CD4-positive, alpha-beta T cell treated with Interleukin-15 for 1 hour (primary cell): ENCODE data around the gene PTPRE.
A peak's percentile ranks its signal among the peaks of the same experiment; 100 is the strongest.

Experiments
- DNase-seq: peaks from one replicate; pipeline ENCODE4 v3.0.0-alpha.2; 2020

PTPRE gene

GRCh38 chr10:128064108-128064969 lies 157.4 kb downstream of the PTPRE start:
- DNase-seq: peak; percentile 85

DNA sequence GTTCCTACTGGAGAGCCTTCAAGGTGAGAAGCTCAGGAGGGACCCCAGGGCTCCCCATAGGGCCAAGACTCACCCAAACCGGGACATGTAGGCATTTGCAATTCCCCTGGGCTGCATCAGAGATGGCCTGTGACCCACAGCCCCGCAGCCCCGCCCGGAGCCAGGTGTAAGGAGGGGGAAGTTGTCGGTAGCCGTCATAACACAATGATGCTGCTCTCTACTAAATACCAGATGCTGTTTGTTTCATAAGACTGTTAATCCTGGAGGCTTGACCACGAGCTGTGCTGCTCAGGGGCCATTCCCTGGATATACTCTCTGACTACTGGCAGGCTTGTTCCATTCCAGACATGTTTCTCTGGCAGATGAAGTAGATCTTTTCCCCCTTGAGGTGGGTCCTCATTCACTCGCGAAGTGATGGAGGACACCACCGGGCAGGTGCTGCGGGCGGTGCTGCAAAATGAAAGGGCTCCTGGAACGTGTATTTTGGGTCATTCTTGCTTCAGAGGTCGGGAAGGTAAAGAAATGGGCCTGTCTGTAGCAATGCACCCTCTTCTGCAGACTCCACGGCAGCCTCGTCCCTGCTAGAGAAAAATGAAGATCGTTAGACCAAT lies 158.2 kb downstream of the PTPRE start:
- DNase-seq: no peak

GRCh38 chr10:128065881-128066534 lies 159.1 kb downstream of the PTPRE start:
- DNase-seq: peak; percentile 6

GRCh38 chr10:128066870-128067382 lies 160.0 kb downstream of the PTPRE start:
- peak; percentile 16 for DNase-seq

- peak; percentile 16 for DNase-seq
These were observed 160.9 kb downstream of the PTPRE start for GRCh38 chr10:128067691-128068397.

GRCh38 chr10:128068398-128069285 lies 161.7 kb downstream of the PTPRE start:
- peak; percentile 17 for DNase-seq

- DNase-seq: peak; percentile 82
These were observed 162.6 kb downstream of the PTPRE start for GRCh38 chr10:128069351-128070051.

- no peak for DNase-seq
These were observed 163.3 kb downstream of the PTPRE start for GRCh38 chr10:128070161-128070560.

DNA sequence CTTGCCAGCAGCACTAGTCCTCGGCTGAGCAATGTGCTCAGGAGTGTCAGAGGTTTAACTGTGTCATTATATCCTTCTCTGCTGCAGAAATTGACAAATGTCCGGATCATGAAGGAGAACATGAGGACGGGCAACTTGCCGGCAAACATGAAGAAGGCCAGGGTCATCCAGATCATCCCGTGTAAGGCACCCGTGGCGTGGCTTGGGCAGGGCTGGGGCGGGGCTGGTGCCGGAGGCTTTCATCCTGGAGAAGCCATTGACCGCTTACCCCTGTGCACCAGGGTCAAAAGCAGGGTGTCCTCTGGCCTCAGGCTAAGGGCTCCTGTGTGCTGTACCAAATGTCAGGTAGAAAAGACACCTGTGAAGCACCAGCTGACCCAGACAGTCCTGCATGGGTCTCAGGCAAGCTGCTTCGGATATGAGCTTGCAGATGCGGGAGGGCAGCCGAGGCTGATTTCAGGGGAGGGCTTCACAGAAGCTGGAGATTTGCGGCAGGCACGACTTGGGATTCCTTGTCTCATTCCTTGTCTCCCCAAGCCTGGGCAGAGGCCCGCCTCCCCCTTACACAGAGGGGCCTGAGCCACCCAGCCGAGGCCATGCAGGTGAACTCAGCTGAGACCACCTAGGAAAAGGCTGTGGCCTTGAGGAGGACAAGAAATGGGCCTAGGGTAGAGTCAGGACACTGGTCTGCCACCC lies 164.0 kb downstream of the PTPRE start:
- no peak for DNase-seq

DNA sequence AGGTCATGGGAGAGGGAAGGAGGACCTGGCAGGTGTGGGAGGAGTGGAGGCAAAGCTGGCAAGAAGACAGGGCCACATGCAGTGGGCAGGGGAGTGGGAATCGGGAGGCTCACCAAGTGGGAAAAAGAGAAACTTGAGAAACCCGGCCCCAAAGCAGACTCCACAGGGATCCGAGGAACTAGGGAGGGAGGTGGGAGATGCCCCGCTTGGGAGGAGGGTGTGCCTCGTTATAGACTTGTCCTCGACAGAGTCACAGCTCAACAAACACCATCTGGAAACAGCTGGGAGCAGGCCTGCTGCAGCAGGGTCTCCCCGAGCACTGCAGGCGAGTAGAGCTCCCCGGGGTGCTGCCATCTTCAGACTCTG lies 164.5 kb downstream of the PTPRE start:
- DNase-seq: no peak

GRCh38 chr10:128072046-128072445 lies 165.1 kb downstream of the PTPRE start:
- no peak for DNase-seq

GRCh38 chr10:128072941-128073645 lies 166.2 kb downstream of the PTPRE start:
- no peak for DNase-seq

DNA sequence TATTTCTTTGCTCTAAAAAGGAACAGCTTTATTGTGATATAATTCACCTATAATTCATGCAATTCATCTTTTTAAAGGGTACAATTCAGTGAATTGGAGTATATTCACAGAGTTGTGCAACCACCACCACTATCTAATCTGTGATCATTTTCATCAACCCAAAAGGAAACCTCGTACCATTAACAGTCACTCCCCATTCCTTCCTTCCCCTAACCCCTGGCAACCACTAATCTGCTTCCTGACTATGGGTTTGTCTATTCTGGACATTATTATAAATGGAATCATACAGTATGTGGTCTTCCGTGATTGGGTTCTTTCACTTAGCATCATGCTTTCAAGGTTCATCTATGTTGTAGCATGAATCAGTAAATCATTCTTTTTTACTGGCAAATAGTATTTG lies 167.0 kb downstream of the PTPRE start:
- no peak for DNase-seq

DNA sequence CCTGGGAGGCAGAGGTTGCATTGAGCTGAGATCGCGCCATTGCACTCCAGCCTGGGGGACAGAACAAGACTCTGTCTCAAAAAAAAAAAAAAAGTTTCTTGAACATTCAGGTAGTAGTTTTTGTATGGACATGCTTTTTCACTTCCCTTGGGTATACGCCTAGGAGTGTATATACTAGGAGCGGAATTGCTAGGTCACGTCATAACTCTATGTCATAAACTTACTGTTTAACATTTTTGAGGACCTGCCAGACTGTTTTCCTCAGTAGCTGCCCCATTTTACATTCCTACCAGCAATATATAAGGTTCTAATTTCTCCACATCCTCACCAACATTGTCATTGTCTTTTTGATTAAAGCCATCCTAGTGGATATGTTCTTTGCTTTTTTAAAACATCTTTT lies 167.7 kb downstream of the PTPRE start:
- no peak for DNase-seq

- no peak for DNase-seq
These were observed 170.4 kb downstream of the PTPRE start for GRCh38 chr10:128077155-128077875.

GRCh38 chr10:128078136-128078969 lies 171.4 kb downstream of the PTPRE start:
- peak; percentile 30 for DNase-seq

GRCh38 chr10:128080231-128080630 lies 173.3 kb downstream of the PTPRE start:
- DNase-seq: no peak

GRCh38 chr10:128080641-128081040 lies 173.7 kb downstream of the PTPRE start:
- DNase-seq: no peak
